ENCODE results near the gene MRPS18A. TPM values are rescaled to one million over a fixed set of nuclear protein-coding genes. Genes with fewer than 3 reads are reported as not detected.

MRPS18A gene
- total and polyA plus RNA-seq, 2 of the 13 experiments (the other 11 are each of a cell fraction or from before 2014, with no cell fraction given) = 87.8 to 89.1 TPM

GRCh38 chr6:43683708-43684455 lies 3.7 kb downstream of the MRPS18A start:
- Histone ChIP-seq H2AFZ (ENCODE audit: low read length) (no peak overlapping the region), H4K20me1 (ENCODE audit: insufficient read depth, low read length) (peaks cover 4% of the 10 kb centered on the region; the same call in 1 of the 2 replicates), H3K36me3 (replicated peaks in 1 of 2; ENCODE audit: control insufficient read depth in 1 of 2, insufficient read depth in 2 of 2, low read length in 2 of 2) (peaks cover 30 to 58% of the 10 kb centered on the region in 2 experiments), H3K9ac (ENCODE audit: insufficient read depth, low read depth, low read length) (no peak overlapping the region), H3K27me3 (ENCODE audit: control insufficient read depth in 1 of 2, insufficient read depth in 2 of 2, low read length in 2 of 2) (no peaks in the 10 kb centered on the region; a peak in 1 of 5 replicates), H3K79me2 (ENCODE audit: insufficient read depth, low read length) (peaks cover 68% of the 10 kb centered on the region), H3K4me1 (ENCODE audit: insufficient read depth, low read length) (peaks cover 51% of the 10 kb centered on the region), H3K4me2 (ENCODE audit: low read depth, low read length) (no peak overlapping the region), H3K9me3 (ENCODE audit: low read length) (no peaks in the 10 kb centered on the region), H3K4me3 (replicated peaks in 1 of 3; ENCODE audit: insufficient read depth in 1 of 3, low read depth in 2 of 3, low read length in 3 of 3) (no peak overlapping the region), H3K27ac (ENCODE audit: extremely low read length, insufficient read depth, low read length) (no peak overlapping the region)
- no peak for TF ChIP-seq ZNF816 (CRISPR knock-in tag; IDR thresholded peaks at IDR 0.05; ENCODE audit: borderline replicate concordance)
- TF ChIP-seq BORCS8-MEF2B (CRISPR knock-in tag; IDR thresholded peaks at IDR 0.05) = no peak
- TF ChIP-seq ZNF660 (CRISPR knock-in tag; IDR thresholded peaks at IDR 0.05; ENCODE audit: borderline replicate concordance, low read depth) = no peak
- no peak for TF ChIP-seq BATF2 (CRISPR knock-in tag; IDR thresholded peaks at IDR 0.05)
- TF ChIP-seq JARID2 (CRISPR knock-in tag; IDR thresholded peaks at IDR 0.05; ENCODE audit: insufficient replicate concordance) = no peak
- no peak for TF ChIP-seq RFXANK (CRISPR knock-in tag; IDR thresholded peaks at IDR 0.05)
- TF ChIP-seq SUZ12 (IDR thresholded peaks at IDR 0.05; ENCODE audit: low read depth, low read length) = no peak
- no peak for TF ChIP-seq ZBTB8A (CRISPR knock-in tag; IDR thresholded peaks at IDR 0.05; ENCODE audit: borderline replicate concordance, low read depth)
- no peak for TF ChIP-seq ZBTB46 (CRISPR knock-in tag; IDR thresholded peaks at IDR 0.05; ENCODE audit: borderline replicate concordance)
- no peak for TF ChIP-seq KLF9 (CRISPR knock-in tag; IDR thresholded peaks at IDR 0.05; ENCODE audit: low read depth)
- TF ChIP-seq ZNF775 (CRISPR knock-in tag; IDR thresholded peaks at IDR 0.05; ENCODE audit: borderline replicate concordance) = no peak
- POLR2A ChIA-PET = interaction anchor here (1.3 kb wide), 1 partner anchor 11 kb away, joined by 6 read pairs; no protein-coding TSS in a partner anchor
- DNase-seq (ENCODE audit: low spot score) = no peak
- CTCF ChIA-PET (ENCODE audit: low intra/inter-chr PET ratio, low total read pairs) = no interaction called here
- in situ Hi-C loops (cut with HindIII; ENCODE audit: extremely low pct_ligation_motif_present, low pct_unique_long_range_greater_than_20kb) (no loop called here), intact Hi-C loops (cut with micrococcal nuclease; ENCODE audit: unreplicated experiment) (no loop called here)
- no peak for FAIRE-seq
- BruUV-seq (replicated peaks) = no TSS peak
- no peak for ATAC-seq
- WGBS (ENCODE audit: low lambda C conversion rate) = 97% methylated on average over 1 of the region's 1 CpG

Measured in HepG2 (cell line).